NCI-H1930 (cell line): ENCODE measurements around the gene SRSF10.
"Not testable (repeated sequence)": the region's sequence is repeated elsewhere in the genome, so short reads cannot be mapped to it uniquely, and the experiment has no call there.

ENCODE experiments used
- DNase-seq, 2 experiments: peaks; one replicate each; lab custom pipeline; 2025; lab: John Stamatoyannopoulos, UW

Gene SRSF10

DNA sequence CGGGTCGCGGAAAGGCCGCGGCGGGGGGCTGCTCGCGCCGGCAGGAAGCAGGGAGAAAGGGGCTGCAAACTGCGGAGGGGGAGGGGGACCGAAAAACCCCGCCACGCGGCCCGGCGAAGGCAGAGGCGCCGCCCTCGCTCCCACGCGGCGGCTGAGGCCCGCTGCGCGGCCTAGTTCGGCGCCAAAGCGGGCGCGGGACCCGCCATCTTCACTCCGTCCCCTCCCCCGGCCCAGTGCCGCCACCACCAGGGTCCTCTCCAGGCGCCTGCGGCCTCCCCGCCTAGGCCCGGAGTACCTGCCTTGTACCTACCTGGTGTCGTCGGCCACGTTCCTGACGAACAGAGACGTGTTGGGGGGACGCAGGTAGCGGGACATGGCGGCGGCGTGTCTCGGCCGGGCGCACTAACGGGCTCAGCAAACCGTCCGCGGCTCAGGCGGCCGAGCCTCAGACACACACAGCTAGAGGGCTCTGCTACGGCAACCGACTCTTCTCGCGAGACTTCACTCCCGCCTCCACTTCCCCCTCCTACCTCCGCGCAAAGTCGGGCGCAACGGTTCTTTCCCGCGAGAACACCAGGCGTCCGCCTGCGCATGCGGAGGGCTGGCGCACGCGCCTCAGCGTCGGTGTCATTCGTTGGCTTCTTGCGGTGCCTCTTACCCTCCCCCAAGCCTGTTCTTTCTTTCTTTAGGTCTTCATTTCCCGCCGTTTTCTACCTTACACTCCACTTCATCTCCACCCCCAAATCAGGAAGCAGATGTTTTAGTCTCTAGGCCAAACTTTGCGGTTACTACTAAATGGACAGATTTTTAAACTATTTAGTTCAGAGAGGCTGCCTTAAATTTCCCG is at the start of gene SRSF10:
SRSF10 (minus strand) TSS at position 447 of the 847 bp plus-strand sequence; CDS start at position 375, 72 bp downstream.
- DNase-seq = peak; percentile 98 to 99

DNA sequence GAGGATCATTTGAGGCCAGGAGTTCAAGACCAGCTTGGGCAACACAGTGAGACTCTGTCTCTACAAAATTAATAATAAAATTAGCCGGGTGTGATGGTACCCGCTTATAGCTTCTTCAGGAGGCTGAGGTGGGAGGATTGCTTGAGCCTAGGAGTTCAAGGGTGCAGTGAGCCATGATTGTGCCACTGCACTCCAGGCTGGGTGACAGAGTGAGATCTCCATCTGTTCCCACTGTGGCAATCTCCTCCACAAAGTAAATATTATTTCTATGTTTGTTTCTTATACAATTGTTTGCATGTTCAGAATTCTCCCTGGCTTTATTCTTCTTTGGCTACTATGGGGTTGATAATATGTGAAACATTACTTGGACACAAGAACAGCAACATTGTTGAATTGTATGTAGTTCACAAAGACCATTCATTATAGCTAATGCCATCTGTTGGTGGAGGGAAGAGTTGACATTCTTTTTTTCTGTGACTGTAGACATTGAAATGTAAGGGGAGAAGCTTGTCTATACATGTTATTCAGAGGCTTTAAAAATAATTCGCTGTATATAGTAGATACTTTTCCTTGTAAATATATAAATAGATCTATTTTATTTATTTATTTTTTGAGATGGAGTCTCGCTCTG is 47.8 kb upstream of the SRSF10 start:
- DNase-seq = no peak

DNA sequence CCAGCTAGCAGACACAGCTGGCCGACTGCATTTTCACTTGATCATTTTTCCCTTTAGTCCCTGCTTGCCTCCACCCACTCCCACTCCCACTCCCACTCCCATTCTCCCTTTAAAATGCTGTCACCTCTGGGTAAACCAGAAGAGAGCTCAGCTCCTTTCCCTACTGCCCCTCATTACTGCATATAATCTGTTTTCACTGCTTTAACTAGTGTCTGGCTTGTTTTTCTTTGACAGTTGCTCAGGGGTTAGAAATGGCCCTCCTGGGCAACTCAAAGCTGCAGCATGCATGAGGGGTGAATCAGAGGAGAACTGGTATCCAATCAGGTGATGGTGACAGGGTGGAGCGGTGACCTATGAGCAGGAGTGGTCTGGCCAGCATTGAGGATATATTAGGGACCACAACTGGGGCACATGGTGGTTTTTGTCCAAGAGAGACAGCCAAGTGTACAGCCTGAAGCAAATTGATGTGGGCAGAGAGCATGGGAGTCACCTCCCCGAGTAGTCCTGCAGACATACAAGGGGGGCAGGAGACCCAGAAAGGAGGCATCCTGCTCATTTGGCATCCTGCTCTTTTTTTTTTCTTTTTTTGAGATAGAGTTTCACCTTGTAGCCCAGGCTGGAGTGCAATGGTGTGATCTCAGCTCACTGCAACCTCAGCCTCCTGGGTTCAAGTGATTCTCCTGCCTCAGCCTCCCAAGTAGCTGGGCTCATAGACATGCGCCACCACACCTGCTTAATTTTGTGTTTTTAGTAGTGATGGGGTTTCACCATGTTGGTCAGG is 42.6 kb upstream of the SRSF10 start:
- no peak for DNase-seq

DNA sequence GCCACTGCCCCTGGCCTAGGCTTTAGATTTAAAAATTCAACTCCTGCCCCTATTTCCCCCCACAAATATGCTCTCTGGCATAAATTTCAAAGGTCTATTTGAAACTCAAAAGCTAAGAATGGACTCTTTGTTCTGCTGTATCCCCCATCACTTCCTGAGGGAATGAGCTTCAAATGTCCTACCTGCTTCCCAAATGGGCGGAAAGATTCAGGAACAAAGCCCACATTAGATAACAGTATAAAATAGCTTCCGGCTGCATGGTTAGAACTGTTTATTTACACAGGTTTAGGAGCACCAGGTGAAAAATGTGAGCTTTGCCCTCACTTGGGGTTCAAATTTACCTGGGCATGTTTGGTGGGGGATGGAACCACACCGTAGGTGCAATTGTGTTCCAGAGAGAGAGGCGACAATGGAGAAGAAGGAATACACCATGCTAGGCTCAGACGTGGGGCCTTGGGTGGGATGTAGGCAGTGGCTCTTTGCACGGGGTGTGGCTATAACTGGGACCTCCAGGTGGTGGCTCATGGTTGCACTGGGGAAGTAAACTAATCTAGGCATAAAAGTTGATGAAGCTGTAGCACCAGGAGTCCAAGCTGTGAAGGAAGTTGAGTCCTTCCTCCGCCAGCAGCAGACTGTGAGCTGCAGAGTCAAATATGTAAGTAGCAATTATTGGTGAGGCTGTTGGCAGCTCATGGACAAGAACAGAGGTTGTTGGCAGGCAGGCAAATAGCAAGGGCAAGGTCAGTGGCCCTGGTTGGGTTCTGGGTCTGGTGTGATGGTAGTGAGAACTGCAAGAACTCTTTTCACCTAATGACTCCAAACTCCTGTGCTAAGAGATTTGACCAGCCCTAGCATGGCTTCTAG is 41.5 kb upstream of the SRSF10 start:
- DNase-seq = no peak

DNA sequence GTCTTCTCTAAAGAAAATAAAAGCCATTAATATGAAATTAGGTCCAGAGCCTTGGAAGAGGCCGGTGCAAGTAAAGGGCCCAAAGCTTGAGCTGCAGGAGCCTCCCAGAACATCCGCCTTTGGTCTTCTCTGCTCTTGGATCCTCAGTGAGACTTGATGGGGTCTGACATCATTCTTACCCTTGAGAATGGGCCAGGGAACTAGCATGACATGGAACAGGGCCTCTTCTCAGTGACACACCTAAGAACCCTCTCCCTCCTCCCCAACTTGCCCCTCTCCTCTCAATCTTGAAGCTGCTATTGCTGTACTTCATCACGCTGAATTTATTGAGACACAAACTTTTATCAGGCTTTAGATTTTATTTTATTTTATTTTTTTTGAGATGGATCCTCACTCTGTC is 40.3 kb upstream of the SRSF10 start:
- DNase-seq = no peak

DNA sequence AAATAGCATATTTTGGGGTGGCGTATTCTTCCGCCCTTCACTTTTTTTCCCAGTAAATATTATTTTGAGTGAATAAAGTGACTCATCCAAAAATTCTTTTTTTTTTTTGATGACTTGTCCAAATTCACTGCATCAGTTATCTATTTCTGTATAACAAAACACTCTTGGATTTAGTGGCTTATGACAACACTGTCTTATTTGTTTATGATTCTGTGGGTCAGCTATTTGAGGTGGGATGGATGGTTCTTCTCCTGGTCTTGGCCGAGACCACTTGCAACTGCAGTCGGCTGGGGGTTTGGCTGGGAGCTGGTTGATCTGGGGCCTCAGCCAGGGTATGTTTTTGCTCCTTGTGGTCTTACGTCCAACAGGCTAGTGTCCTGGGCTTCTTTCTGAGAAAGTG is 39.9 kb upstream of the SRSF10 start:
- DNase-seq = no peak

DNA sequence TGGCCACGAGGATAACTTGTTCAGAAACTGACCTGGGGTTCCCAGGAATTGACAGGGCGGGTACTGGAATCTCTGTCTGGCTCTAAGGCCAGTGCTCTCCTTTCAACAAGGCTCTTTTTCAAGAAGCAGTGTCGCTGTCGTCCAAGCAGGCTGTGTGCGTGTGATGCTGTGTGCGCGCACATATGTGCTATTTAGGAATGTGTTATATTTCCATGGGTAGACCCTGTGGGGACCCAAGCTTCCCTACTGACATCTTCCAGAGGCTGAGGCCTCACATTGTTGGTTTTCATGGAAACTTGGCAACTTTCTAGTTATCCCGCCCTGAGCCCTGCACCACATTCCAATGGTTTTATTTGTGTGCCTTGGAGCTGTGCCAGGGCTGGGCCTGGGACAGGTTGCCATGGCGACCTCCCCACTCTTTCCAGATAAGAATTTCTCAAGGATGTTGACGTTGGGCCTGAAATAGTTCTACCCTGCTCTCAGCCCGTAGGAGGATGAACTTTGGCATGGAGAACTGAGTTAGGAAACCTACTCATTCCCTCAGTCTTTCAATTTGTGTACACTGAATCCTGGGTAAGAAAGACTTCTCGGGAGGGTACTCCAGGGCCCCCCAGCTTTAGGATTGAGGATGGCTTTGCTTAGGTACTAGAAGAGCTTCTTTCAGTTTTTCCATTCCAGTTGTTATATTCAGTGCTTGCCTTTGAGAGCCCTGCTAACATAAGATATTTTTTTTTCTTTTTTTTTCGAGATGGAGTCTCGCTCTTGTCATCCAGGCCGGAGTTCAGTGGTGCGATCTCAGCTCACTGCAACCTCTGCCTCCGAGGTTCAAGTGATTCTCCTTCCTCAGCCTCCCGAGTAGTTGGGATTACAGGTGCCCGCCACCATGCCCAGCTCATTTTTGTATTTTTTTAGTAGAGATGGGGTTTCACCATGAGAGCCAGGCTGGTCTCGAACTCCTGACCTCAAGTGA is 38.8 kb upstream of the SRSF10 start:
- no peak for DNase-seq

DNA sequence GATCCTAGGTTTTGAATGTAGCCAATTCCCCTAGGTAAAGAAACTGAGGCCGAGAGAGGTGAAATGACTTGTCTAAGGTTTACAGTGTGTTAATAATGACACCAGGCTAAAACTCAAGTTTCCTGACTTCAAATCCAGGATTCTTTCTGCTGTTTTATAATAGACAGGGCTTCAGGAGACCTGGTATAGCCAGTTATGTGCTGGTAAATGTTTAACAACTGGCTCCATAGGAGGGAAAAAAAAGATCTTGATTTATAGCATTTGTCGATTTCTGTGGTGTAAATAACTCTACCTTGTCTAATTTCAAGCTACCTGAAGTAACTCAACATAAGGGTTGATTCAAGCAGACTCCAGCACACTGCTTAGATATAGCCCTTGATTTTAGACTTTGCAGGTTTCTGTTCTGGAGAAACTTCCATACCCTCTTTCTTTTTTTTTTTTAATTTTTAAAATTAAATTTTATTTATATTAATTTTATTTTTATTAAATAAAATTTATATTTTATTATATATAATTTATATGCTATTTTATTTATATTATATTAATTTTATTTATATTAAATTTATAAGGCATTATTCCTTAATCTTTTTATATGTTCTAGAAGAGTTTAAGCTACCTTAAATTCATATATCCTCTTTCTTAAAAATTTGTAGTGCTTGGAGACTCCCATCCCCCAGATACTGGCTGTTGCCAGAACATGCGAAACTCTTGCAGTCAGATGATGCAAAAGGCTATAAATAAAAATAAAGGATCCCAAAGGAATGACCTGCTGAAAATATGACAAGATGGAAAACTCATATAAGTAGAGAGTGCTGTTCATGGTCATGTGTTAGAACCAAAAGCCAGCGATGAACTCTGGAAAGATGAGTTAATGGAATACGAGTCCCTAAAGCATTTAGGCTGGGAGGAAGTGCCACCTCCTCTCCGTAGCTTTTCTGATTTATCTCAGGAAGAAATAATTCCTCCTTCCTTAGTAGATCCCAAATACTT is 35.4 kb upstream of the SRSF10 start:
- no peak for DNase-seq

DNA sequence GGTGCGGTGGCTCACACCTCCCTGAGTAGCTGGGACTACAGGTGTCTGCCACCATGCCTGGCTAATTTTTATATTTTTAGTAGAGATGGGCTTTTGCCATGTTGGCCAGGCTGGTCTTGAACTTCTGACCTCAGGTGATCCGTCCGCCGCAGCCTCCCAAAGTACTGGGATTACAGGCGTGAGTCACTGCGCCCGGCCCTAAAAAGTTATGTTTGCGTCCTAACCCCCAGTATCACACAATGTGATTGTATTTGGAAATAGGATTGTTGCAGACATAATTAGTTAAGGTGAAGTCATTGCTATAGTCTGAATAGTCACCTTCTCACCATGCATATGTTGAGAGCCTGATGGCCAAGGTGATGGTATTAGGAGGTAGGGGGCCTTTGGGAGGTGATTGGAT is 32.8 kb upstream of the SRSF10 start:
- DNase-seq = not testable (repeated sequence)

DNA sequence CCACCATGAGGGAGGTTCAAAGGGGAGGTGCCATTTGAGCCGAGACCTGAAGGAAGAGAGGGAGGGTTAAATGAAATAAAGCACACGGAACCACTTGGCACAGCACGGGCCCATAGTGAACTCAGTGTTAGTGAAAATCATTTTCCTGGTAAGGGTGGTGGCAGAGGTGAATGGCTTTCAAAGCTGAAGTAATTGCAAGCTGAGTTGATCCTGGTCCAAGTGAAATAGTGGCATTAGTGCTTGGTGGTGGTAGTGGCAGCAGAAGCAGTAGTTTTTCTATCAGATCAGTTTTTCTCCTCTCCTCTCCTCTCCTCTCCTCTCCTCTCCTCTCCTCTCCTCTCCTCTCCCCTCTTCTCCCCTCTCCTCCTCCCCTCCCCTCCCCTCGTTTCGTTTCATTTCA is 30.5 kb upstream of the SRSF10 start:
- no peak for DNase-seq

DNA sequence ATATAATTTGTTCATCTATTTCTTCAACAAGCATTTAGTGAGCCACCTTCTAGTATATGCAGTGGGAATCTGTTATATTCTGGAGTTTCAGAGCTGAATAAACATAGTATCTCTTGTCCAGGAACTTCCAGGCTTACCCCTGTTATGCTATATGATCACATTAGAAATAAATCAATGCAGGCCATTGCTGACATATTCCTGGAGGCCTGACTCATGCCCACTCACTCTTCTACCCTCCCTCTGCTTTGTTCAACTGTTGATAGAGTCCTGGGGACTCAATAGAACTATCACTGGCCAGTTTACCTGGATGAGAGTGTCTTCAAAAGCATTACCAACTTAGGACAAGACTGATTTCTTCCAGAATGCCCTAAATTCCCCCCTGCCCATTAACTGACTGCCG is 29.3 kb upstream of the SRSF10 start:
- no peak for DNase-seq

DNA sequence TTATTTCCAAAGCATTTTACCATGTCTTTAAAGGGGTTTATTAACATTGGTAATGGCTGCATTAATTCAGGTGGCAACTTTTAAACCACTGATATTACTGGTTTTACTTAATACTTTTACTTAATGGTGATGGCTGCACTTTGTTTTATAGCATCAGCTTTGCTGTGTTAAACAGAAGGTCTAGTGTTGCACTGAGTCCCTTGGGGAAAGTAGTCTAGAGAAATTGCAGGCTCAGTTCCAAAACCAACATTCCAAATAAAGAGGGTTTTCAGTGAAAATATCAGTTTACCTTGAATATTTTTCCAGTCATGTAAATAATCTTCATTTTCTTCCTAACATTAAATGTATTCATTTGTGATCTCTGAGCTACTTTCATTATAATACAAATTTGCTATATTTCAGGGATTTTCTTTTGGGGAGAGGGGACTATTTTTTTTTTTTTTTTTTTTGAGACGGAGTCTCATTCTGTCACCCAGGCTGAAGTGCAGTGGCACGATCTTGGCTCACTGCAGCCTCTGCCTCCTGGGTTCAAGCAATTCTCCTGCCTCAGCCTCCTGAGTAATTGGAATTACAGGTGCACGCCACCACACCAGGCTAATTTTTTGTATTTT is 28.6 kb upstream of the SRSF10 start:
- not testable (repeated sequence) for DNase-seq

DNA sequence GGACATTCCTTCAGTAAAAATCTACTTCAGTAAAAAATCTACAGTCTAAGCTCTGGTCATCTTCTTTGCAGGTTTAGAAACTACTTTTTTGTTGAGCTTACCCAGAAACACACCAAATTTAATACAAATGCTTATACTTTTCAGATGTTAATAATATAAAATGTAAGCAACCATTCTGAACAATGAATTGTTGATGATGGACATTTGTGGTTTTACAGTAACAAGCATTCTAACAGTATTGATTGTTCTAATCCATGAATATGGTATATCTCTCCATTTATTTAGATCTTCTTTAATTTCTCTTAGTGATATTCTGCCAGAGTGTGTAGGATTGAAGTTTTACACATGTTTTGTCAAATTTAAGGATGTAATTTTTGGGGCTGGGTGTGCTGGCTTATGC is 27.0 kb upstream of the SRSF10 start:
- no peak for DNase-seq

DNA sequence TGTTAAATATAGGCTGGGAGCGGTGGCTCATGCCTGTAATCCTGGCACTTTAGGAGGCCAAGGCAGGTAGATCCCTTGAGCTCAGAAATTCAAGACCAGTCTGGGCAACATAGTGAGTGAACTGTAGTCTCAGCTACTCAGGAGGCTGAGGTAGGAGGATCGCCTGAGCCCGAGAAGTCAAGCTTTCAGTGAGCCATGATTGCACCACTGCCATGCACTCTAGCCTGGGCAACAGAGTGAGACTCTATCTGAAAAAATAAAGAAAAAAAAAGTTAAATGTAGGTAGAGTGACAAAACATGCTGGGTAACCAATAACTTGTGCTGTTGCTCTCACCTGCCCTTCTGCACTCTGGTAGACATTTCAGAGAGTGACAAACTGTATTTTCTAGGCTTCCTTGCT is 25.0 kb upstream of the SRSF10 start:
- DNase-seq = no peak

DNA sequence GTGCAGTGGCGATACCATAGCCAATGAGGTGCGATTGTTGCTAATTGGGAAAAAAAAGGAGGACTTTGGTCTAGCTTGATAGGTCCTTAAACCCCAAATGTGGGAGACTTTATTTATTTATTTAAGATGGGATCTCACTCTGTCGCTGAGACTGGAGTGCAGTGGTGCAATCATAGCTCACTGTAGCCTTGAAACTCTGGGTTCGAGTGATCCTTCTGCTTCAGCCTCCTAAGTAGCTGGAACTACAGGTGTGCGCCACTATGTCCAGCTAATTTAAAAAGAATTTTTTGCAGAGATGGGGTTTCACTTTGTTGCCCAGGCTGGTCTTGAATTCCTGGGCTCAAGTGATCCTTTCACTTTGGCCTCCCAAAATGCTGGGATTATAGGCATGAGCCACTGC is 24.0 kb upstream of the SRSF10 start:
- no peak for DNase-seq

DNA sequence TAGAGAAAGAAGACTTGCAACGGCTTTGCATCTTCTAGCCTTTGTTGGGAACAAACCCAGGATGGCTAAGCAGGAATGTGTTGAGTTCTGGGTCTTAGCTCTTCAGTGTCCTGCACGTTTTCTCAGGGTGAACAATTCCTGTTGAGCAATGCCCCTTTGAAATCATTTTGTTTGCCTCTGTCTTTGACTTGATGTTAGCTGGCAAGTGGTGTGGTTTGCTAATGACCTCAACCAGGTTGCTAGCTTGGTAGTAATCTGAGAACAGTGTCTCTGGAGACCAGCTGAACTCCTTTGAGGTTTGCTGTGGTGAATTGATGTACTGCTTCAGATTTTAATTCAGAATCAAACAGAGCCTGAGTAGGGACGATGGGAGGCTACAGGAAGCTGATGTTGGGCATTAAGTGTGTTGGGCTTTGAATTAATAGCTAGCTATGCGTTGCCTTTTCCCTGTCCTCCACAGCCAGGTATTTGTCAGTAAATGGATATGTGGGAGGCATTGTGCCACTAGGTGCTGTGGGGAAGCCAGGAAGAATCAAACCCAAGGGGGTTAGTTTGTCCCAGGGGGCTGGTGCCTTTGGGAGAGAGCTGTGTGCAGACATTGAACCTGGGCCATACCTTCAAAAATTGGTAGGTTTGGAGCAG is 23.3 kb upstream of the SRSF10 start:
- peak in 1 of 2 experiments; percentile 17 for DNase-seq

DNA sequence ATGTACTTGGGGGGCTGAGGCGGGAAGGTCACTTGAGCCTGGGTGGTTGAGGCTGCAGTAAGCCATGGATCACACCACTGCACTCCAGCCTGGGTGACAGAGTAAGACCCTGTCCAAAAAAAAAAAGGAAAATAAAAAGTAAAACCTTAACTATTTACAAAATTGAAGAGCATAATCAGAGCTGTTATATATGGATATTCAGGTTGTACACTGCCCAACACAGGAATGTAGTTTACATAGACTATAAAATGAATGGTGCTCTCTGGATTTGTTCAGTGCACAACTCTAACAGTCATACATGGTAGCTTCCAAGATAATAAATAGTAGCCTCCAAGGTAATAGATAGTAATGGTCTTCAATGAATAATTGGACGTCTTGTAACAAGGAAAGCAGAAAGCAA is 22.6 kb upstream of the SRSF10 start:
- no peak for DNase-seq

DNA sequence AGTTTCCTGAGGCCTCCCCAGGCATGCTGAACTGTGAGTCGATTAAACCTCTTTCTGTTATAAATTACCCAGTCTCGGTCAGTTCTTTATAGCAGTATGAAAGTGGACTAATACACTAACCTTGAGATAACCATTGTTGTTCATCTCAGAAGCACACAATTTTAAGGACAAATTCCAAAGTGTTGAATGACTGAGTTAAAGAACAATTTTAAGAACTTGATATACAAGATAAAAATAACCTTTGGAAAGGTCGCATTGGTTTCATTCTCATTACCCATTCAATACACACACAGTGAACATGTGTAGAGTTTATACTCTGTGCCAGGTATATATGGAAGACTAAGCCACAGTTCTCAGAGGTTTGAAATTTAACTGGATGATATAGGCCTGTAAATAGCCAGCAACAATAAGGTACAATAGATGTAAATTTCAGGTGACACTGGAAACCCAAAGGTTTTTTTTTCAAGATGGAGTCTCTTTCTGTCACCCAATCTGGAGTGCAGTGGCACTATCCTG is 19.1 kb upstream of the SRSF10 start:
- DNase-seq = no peak
